Heart right ventricle (tissue), 16 donors: ENCODE data around the gene DGKD. TPM values are rescaled to one million over a fixed set of nuclear protein-coding genes. Genes with fewer than 3 reads are reported as not detected.

Experiments used
- ATAC-seq, 8 donors: fragments of 200-7000 bp; cut with Tn5 transposase; one replicate each; pipeline ENCODE4 v1.9.1; 2020; ENCODE audit warnings: mild to moderate bottlenecking in 8 of 8, moderate library complexity in 8 of 8, moderate number of reproducible peaks in 1 of 8
- DNase-seq, 2 donors: peaks; one replicate each; pipeline ENCODE4 v3.0.0-alpha.2; 2020
- H3K27ac ChIP-seq, 10 donors: fragments of 200-600 bp; sonication (generic) in 2 of 10; one replicate each; pipeline versions ENCODE4 v1.5.0 to v1.8.0; 2020 to 2022; ENCODE audit warnings: mild to moderate bottlenecking in 3 of 10
- H3K27me3 ChIP-seq, 7 donors: fragments of 200-600 bp; one replicate each; pipeline ENCODE4 v1.8.0; 2021 to 2022; ENCODE audit warnings: mild to moderate bottlenecking in 2 of 7
- H3K36me3 ChIP-seq, 9 donors: fragments of 200-600 bp; sonication (generic) in 1 of 9; one replicate each; pipeline versions ENCODE4 v1.5.0 to v1.8.0; 2020 to 2022; ENCODE audit warnings: mild to moderate bottlenecking in 2 of 9
- H3K4me1 ChIP-seq, 9 donors: fragments of 200-600 bp; sonication (generic) in 1 of 9; one replicate each; pipeline versions ENCODE4 v1.5.0 to v1.8.0; 2020 to 2022; ENCODE audit warnings: mild to moderate bottlenecking in 4 of 9
- H3K4me3 ChIP-seq, 10 donors: fragments of 200-600 bp; sonication (generic) in 2 of 10; one replicate each; pipeline versions ENCODE4 v1.5.0 to v1.8.0; 2020 to 2022; ENCODE audit warnings: mild to moderate bottlenecking in 7 of 10, moderate library complexity in 2 of 10
- H3K9me3 ChIP-seq, 11 donors: fragments of 200-600 bp in 10 of 11; sonication (generic) in 2 of 11; one replicate each; pipeline versions ENCODE4 v1.5.0 to v1.8.0; 2013 to 2022; ENCODE audit warnings: mild to moderate bottlenecking in 2 of 11, control low read depth in 1 of 11, moderate library complexity in 1 of 11
- WGBS, 2 donors: extraction: QIAGEN DNeasy Blood & Tissue Kit; methylation state at CpG; one replicate each; pipeline ENCODE4 v1.1.7; 2013; ENCODE audit warnings: inconsistent platforms in 1 of 2; 5-methylcytosine and 5-hydroxymethylcytosine counted together
- intact Hi-C, 10 donors: fragments of 100-400 bp; cut with DNase I; formaldehyde crosslinking; loops; one replicate each; pipeline versions ENCODE4 v1.11.1 to v1.14.2; 2022
- polyA plus RNA-seq, 2 donors: library from polyadenylated mRNA; stranded (reverse); fragments of 200-250 nt; gene quantifications; one replicate each; pipeline ENCODE4 v1.2.3, GENCODE V29; 2013
- total RNA-seq, 10 donors: library from RNA; stranded (reverse); fragmentation: NEBNext Ultra II Directional in 3 of 10; extraction: Animal tissue kit (Norgen Biotek cat#: 25700) in 3 of 10; gene quantifications; one replicate each; pipeline versions ENCODE4 v1.2.1 to v1.2.4, GENCODE V29; 2021 to 2023
- TF ChIP-seq, protein P1 (sequence below), 9 donors: fragments of 200-600 bp; sonication (generic) in 2 of 9; IDR thresholded peaks; one replicate each; pipeline versions ENCODE4 v1.5.0 to v1.8.0; 2021 to 2022; ENCODE audit warnings: antibody characterized with exemption in 9 of 9, mild to moderate bottlenecking in 5 of 9, moderate library complexity in 1 of 9
- donor health status: Arrhythmogenic right ventricular cardiomyopathy.
- donor health status: ischemic (EF 13 %, LVEDD 7.1; RV severe dilation, severe dysfunction).
- donor health status: healthy with polysubstance abuse.
- donor health status: DM: no; HTN: yes; CAD: no.
- donor health status: DM: no; HTN: no; CAD: no.
- donor health status: ischemic (EF 25% LVEDD 6.9; RV normal size, moderate dysfunction).
- donor health status: ischemic (EF 25% LVEDD 5.7; RV mildly dilated, moderate dysfunction).
- donor health status: healthy.
- donor health status: DM: yes; HTN: yes; CAD: no.
- donor health status: Ischemic cardiomyopathy.
- donor health status: ischemic (EF 35%, LVEDD 5.7; RV mildly dilated, moderate dysfunction).
- donor health status: nonischemic (EF 11% LVEDD 7.7; RV severe dilation, severe dysfunction).
- donor health status: DM: yes; HTN: yes; CAD: no.
- donor health status: PGD.
- donor health status: ischemic (EF 29% LVEDD 5.4; RV normal size, mild dysfunction).
- donor health status: nonischemic (EF 23%, LVEDD 6.1; RV moderate dilation, normal function).

The DGKD gene
- total and polyA plus RNA-seq, 12 donors = 26.8 to 79.5 (median 44.7) TPM

DNA sequence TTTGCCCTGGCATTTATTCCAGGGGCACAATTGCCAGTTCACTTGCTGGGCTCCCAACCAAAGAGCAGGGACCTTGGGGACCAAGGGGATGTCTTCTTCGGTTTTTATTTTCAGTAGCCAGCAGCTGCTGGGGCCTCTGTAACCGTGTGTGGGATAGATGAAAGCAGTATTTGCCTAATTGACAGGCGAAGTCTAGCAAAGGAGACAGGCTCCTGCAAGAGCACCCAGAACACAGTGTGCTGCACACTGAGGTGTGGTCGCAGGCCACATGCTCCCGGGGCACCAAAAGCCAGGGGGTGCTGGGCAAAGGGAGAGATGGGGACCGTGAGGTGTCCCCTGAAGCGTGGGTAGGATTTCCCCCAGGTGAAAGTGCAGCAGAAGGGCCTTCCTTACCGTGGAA lies 41.4 kb upstream of the DGKD start:
- intact Hi-C loops = no loop called here
- WGBS, 2 donors = 77 to 80% methylated on average over 8 of the region's 8 CpGs
- Histone ChIP-seq H3K4me3 (no peak overlapping the region), H3K27ac (no peak overlapping the region), H3K4me1 (no peaks in the 10 kb centered on the region), H3K27me3 (no peaks in the 10 kb centered on the region), H3K36me3 (no peaks in the 10 kb centered on the region), H3K9me3 (no peaks in the 10 kb centered on the region)
- TF ChIP-seq, protein P1, sequence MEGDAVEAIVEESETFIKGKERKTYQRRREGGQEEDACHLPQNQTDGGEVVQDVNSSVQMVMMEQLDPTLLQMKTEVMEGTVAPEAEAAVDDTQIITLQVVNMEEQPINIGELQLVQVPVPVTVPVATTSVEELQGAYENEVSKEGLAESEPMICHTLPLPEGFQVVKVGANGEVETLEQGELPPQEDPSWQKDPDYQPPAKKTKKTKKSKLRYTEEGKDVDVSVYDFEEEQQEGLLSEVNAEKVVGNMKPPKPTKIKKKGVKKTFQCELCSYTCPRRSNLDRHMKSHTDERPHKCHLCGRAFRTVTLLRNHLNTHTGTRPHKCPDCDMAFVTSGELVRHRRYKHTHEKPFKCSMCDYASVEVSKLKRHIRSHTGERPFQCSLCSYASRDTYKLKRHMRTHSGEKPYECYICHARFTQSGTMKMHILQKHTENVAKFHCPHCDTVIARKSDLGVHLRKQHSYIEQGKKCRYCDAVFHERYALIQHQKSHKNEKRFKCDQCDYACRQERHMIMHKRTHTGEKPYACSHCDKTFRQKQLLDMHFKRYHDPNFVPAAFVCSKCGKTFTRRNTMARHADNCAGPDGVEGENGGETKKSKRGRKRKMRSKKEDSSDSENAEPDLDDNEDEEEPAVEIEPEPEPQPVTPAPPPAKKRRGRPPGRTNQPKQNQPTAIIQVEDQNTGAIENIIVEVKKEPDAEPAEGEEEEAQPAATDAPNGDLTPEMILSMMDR (IDR thresholded peaks at IDR 0.05) = no peak
- ATAC-seq (no peak), DNase-seq (no peak)

GRCh38 chr2:233314180-233314925 lies 39.9 kb upstream of the DGKD start:
- 93 to 94% methylated on average over 20 of the region's 20 CpGs for WGBS, 2 donors

DNA sequence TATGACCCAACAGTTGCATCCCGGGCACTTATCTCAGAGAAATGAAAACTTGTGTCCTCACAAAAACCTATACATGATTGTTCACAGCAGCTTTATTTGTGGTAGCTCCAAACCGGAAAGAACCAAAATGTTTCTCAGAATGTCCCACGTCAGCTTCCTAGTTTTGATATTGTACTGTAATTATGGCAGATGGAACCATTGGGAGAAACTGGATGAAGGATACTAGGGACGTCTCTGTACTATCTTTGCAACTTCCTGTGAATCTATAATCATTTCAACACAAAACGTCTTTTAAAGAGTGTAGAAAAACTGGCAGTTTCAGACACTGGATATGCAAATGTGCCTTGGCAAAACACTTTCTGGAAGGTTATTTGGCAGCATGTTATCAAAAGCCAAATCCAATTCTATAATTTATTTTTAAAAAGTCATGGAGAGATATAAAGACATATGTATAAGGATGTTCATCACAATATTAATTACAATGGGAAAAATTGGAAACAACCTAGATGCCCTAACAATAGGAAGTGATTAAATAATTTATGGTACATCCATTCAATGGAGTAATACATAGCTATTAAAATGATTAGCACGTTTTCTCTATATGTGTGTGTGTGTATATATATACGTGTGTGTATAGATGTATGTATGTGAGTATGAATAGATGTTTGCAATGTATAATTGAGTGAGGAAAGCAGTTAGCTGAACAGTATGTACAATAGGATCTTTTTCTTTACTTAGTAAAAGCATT lies 36.9 kb upstream of the DGKD start:
- ATAC-seq = no peak
- Histone ChIP-seq H3K4me1 (no peaks in the 10 kb centered on the region), H3K27ac (no peak overlapping the region), H3K36me3 (no peaks in the 10 kb centered on the region), H3K27me3 (peaks cover 0 to 20% (median 0%) of the 10 kb centered on the region in 7 donors), H3K4me3 (no peak overlapping the region), H3K9me3 (no peaks in the 10 kb centered on the region)
- WGBS, 2 donors = 65 to 69% methylated on average over 7 of the region's 7 CpGs
- TF ChIP-seq, protein P1 (IDR thresholded peaks at IDR 0.05) = no peak
- intact Hi-C loops = no loop called here
- DNase-seq = no peak

More at GRCh38 chr2:233314180-233314925, 39.9 kb upstream of the DGKD start:
- TF ChIP-seq, protein P1 (IDR thresholded peaks at IDR 0.05) = no peak
- Histone ChIP-seq H3K4me1 (no peaks in the 10 kb centered on the region), H3K27ac (no peak overlapping the region), H3K27me3 (peaks cover 0 to 2% (median 0%) of the 10 kb centered on the region in 7 donors), H3K4me3 (no peak overlapping the region), H3K9me3 (no peaks in the 10 kb centered on the region), H3K36me3 (no peaks in the 10 kb centered on the region)
- ATAC-seq (no peak), DNase-seq (no peak)
- intact Hi-C loops = no loop called here

- H3K27me3 ChIP-seq = peaks cover 0 to 24% (median 0%) of the 10 kb centered on the region in 7 donors
- no peak overlapping the region for H3K27ac ChIP-seq
- H3K36me3 ChIP-seq = no peaks in the 10 kb centered on the region
- H3K4me3 ChIP-seq = no peak overlapping the region
- no peaks in the 10 kb centered on the region for H3K9me3 ChIP-seq
- intact Hi-C loops = no loop called here
- no peaks in the 10 kb centered on the region for H3K4me1 ChIP-seq
- 77 to 85% methylated on average over 5 of the region's 5 CpGs for WGBS, 2 donors
- no peak for ATAC-seq
- DNase-seq = no peak
- TF ChIP-seq, protein P1 (IDR thresholded peaks at IDR 0.05) = no peak
Observed at GRCh38 chr2:233319256-233319655, 35.0 kb upstream of the DGKD start.
